PC-9 (cell line): ENCODE measurements around the gene MYH15. TPM values are rescaled to one million over a fixed set of nuclear protein-coding genes. Genes with fewer than 3 reads are reported as not detected.

ENCODE experiments used
- BruUV-seq: library from RNA; stranded (reverse); fragments of 400-500 nt; replicated peaks from 2 replicates; lab custom pipeline; 2021; lab: Mats Ljungman, UMichigan
- CTCF ChIA-PET: fragments of 300-600 bp; sonication (Branson Sonifier 250); formaldehyde crosslinking; loops from one replicate; lab custom pipeline; 2022; ENCODE audit warnings: antibody characterized with exemption; lab: Charles Lee
- POLR2A ChIA-PET: fragments of 300-600 bp; sonication (Branson Sonifier 250); formaldehyde crosslinking; loops from one replicate; lab custom pipeline; 2022; ENCODE audit warnings: antibody characterized with exemption; ENCODE audit not compliant: unreplicated experiment; lab: Charles Lee
- DNase-seq, 2 experiments: peaks; one replicate each; pipeline versions ENCODE4 v3.0.0 to v3.0.0-alpha.2; 2015 to 2022; ENCODE audit warnings: mixed read lengths in 1 of 2
- H2AFZ ChIP-seq: fragments of 200-600 bp; sonication (generic); 2 replicates; pipeline ENCODE4 v1.8.1; 2017; ENCODE audit warnings: antibody characterized with exemption
- H3F3A ChIP-seq: fragments of 200-600 bp; sonication (generic); 2 replicates; pipeline ENCODE4 v1.8.1; 2017; ENCODE audit warnings: antibody characterized with exemption, mild to moderate bottlenecking, low read depth; ENCODE audit not compliant: insufficient read depth
- H3K27ac ChIP-seq: fragments of 200-600 bp; sonication (generic); 2 replicates; pipeline ENCODE4 v1.6.1; 2016; ENCODE audit warnings: mixed run types
- H3K27me3 ChIP-seq: fragments of 200-600 bp; sonication (generic); 2 replicates; pipeline ENCODE4 v1.6.1; 2016; ENCODE audit warnings: low read depth, mixed run types; ENCODE audit not compliant: insufficient read depth
- H3K36me3 ChIP-seq: fragments of 200-600 bp; sonication (generic); 2 replicates; pipeline ENCODE4 v1.6.1; 2016; ENCODE audit warnings: low read depth, mixed run types
- H3K4me1 ChIP-seq: fragments of 200-600 bp; sonication (generic); replicated peaks from 2 replicates; pipeline ENCODE4 v1.6.1; 2016; ENCODE audit warnings: mixed run types; ENCODE audit not compliant: insufficient read depth
- H3K4me2 ChIP-seq: fragments of 200-600 bp; sonication (generic); 2 replicates; pipeline ENCODE4 v1.6.1; 2017; ENCODE audit warnings: mixed run types
- H3K4me3 ChIP-seq: fragments of 200-600 bp; sonication (generic); 2 replicates; pipeline ENCODE4 v1.6.1; 2016; ENCODE audit warnings: mixed run types
- H3K79me2 ChIP-seq: fragments of 200-600 bp; sonication (generic); 2 replicates; pipeline ENCODE4 v1.6.1; 2017; ENCODE audit warnings: low read depth, mixed run types
- H3K9me2 ChIP-seq: fragments of 200-600 bp; sonication (generic); 2 replicates; pipeline ENCODE4 v1.8.1; 2017; ENCODE audit warnings: mild to moderate bottlenecking; ENCODE audit not compliant: insufficient read depth
- H3K9me3 ChIP-seq: fragments of 200-600 bp; sonication (generic); 2 replicates; pipeline ENCODE4 v1.8.1; 2016; ENCODE audit warnings: low read depth; ENCODE audit not compliant: insufficient read depth
- H4K20me1 ChIP-seq: fragments of 200-600 bp; sonication (generic); 2 replicates; pipeline ENCODE4 v1.8.1; 2017; ENCODE audit not compliant: insufficient read depth
- EZH2 ChIP-seq: fragments of 200-600 bp; sonication (generic); IDR thresholded peaks from 2 replicates; pipeline ENCODE4 v1.8.0; 2017; ENCODE audit warnings: antibody characterized with exemption, low read depth
- intact Hi-C: fragments of 100-400 bp; cut with micrococcal nuclease; formaldehyde crosslinking; loops from one replicate; pipeline ENCODE4 v1.10.0; 2022; ENCODE audit not compliant: unreplicated experiment
- total RNA-seq: library from RNA; stranded (reverse); gene quantifications from 2 replicates; pipeline ENCODE4 v1.2.3, GENCODE V29; 2021
- TF ChIP-seq, protein P1 (sequence below): fragments of 200-600 bp; sonication (generic); conservative IDR thresholded peaks from 2 replicates; pipeline ENCODE4 v1.6.1; 2017; ENCODE audit warnings: mixed run types, antibody characterized with exemption, mild to moderate bottlenecking, moderate library complexity

The MYH15 gene
- total RNA-seq, 1 experiment from 2014 or later: 2.3 TPM

GRCh38 chr3:108495717-108496116 lies 14.7 kb downstream of the MYH15 start:
- Histone ChIP-seq H2AFZ (no peak overlapping the region), H3K4me2 (no peak overlapping the region), H3K9me2 (no peaks in the 10 kb centered on the region), H3K9me3 (no peaks in the 10 kb centered on the region), H3K4me1 (no peaks in the 10 kb centered on the region), H4K20me1 (no peaks in the 10 kb centered on the region), H3K27me3 (no peaks in the 10 kb centered on the region), H3F3A (no peaks in the 10 kb centered on the region), H3K36me3 (no peaks in the 10 kb centered on the region), H3K79me2 (no peaks in the 10 kb centered on the region), H3K27ac (no peak overlapping the region), H3K4me3 (no peak overlapping the region)
- no TSS peak for BruUV-seq
- POLR2A ChIA-PET: no interaction called here
- intact Hi-C loops: no loop called here
- DNase-seq: no peak
- CTCF ChIA-PET: interaction anchor here (0.6 kb wide), 1 partner anchor 18 kb away, joined by 3 read pairs; no protein-coding TSS in a partner anchor
- no peak for TF ChIP-seq EZH2
- TF ChIP-seq, protein P1, sequence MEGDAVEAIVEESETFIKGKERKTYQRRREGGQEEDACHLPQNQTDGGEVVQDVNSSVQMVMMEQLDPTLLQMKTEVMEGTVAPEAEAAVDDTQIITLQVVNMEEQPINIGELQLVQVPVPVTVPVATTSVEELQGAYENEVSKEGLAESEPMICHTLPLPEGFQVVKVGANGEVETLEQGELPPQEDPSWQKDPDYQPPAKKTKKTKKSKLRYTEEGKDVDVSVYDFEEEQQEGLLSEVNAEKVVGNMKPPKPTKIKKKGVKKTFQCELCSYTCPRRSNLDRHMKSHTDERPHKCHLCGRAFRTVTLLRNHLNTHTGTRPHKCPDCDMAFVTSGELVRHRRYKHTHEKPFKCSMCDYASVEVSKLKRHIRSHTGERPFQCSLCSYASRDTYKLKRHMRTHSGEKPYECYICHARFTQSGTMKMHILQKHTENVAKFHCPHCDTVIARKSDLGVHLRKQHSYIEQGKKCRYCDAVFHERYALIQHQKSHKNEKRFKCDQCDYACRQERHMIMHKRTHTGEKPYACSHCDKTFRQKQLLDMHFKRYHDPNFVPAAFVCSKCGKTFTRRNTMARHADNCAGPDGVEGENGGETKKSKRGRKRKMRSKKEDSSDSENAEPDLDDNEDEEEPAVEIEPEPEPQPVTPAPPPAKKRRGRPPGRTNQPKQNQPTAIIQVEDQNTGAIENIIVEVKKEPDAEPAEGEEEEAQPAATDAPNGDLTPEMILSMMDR: no peak

DNA sequence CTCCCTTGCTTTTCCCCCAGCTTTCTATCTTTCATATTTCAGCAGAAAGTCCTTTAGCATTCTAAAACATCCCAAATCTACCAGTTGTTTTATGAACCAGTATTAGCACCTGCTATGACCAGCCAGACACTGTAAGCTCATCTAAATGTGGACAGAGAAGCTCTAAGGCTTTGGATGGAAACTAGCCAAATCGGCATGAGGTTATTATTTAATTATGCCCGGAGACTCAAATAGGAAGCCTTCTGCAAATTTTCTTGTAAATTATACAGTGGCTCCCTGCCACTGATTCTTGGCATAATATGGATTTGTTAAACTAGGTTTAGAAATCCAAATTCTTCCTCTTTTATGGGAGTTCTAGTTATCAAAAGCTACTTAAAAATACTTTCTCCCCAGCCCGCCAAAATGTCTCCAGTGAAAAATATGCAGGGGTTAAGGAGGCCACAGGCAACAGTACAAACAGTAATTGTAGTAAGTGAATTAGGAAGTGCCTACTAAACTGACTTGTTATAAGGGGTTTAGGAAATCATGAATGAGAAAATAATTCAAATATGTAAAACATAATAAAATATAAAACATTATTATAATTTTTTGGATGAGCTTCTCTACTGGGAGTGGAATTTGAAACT lies 15.4 kb downstream of the MYH15 start:
- Histone ChIP-seq H2AFZ (0 out of 2 replicates have a peak overlapping the region, but pooled peaks have one; percentile 4), H3K27ac (no peak overlapping the region), H3K4me3 (no peak overlapping the region), H3K4me2 (no peak overlapping the region), H3K9me3 (no peaks in the 10 kb centered on the region), H3K27me3 (no peaks in the 10 kb centered on the region), H3K4me1 (no peaks in the 10 kb centered on the region), H3F3A (no peaks in the 10 kb centered on the region), H4K20me1 (no peaks in the 10 kb centered on the region), H3K36me3 (no peaks in the 10 kb centered on the region), H3K79me2 (no peaks in the 10 kb centered on the region), H3K9me2 (no peaks in the 10 kb centered on the region)
- intact Hi-C loops: no loop called here
- ChIA-PET POLR2A (no interaction called here), CTCF (interaction anchor here (0.6 kb wide), 2 partner anchors 17 to 179 kb away, joined by 3 read pairs; no protein-coding TSS in a partner anchor)
- BruUV-seq: no TSS peak
- no peak for DNase-seq
- TF ChIP-seq, protein P1: no peak
- no peak for TF ChIP-seq EZH2

GRCh38 chr3:108493862-108494261 lies 16.5 kb downstream of the MYH15 start:
- Histone ChIP-seq H2AFZ (no peak overlapping the region), H3K9me2 (no peaks in the 10 kb centered on the region), H3K27me3 (no peaks in the 10 kb centered on the region), H3K4me1 (no peaks in the 10 kb centered on the region), H3K9me3 (no peaks in the 10 kb centered on the region), H3K36me3 (no peaks in the 10 kb centered on the region), H3K79me2 (no peaks in the 10 kb centered on the region), H3F3A (no peaks in the 10 kb centered on the region), H3K4me3 (no peak overlapping the region), H4K20me1 (no peaks in the 10 kb centered on the region), H3K4me2 (no peak overlapping the region), H3K27ac (no peak overlapping the region)
- peak in 1 of 2 experiments; percentile 52 for DNase-seq
- intact Hi-C loops: no loop called here
- ChIA-PET POLR2A (no interaction called here), CTCF (no interaction called here)
- no peak for TF ChIP-seq EZH2
- TF ChIP-seq, protein P1: peak; percentile 61
- no TSS peak for BruUV-seq
